Activated CD4-positive, CD25-positive, alpha-beta regulatory T cell (primary cell): ENCODE measurements around the gene MFNG.

Experiments
- DNase-seq, 4 experiments: peaks; one replicate each; lab custom pipeline; 2025; lab: John Stamatoyannopoulos, UW

Gene MFNG

DNA sequence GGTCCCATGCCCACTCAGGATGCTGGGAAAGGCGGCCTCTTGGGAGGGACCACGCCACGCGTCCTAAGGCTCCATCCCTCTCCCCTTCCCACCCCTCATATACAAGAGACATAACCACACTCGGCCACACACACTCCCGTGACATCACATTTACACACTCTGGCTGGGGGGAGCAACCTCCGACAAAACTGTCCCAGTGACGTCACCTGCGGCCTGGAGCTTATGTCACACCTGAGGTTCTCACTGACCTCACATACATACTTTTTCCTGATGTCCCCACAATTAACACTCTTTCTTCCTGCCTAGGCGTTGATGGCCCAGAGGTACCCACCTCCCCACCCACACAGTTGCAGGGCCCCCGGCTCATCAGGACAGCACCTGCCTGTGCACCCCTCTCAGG lies 60.8 kb downstream of the MFNG start:
- no peak for DNase-seq

DNA sequence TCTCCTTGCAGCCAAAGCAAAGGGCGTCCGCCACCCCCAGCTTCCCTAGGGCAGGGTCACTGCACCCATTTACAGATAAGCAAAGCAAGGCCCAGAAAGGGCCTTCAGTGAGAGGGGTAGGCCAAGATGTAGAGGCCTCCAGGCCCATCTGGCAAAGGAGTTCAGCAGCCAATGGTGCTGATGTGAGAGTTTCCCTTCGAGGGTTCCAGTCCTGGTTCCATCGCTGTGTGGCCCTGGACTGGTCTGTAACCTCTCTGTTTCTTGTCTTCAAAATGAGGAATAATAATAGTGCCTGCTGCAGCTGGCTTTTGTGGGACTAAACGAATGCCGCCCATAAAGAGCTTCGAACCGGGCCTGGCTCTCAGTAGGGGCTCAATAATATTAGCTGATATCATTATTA lies 62.9 kb downstream of the MFNG start:
- DNase-seq: no peak

DNA sequence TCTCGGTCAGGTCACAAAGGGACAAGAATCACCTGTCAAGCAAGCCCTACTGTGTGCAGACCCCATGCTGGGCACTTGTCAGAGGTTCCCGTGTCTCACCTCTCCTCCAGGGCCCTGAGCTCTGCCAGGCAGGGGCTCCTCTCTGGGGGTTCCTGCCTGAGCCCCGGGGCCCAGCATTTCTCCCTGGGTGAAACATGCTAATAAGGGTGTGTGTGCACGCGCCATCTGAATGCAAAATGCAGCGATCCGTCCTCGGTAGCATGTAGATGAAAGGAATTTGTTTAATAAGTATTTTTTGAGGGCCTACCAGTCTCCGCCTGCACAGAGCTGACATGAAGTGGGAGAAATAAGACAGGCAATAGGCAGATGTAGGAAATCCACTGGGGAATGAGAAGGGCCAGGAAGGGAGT lies 64.7 kb downstream of the MFNG start:
- DNase-seq: no peak

DNA sequence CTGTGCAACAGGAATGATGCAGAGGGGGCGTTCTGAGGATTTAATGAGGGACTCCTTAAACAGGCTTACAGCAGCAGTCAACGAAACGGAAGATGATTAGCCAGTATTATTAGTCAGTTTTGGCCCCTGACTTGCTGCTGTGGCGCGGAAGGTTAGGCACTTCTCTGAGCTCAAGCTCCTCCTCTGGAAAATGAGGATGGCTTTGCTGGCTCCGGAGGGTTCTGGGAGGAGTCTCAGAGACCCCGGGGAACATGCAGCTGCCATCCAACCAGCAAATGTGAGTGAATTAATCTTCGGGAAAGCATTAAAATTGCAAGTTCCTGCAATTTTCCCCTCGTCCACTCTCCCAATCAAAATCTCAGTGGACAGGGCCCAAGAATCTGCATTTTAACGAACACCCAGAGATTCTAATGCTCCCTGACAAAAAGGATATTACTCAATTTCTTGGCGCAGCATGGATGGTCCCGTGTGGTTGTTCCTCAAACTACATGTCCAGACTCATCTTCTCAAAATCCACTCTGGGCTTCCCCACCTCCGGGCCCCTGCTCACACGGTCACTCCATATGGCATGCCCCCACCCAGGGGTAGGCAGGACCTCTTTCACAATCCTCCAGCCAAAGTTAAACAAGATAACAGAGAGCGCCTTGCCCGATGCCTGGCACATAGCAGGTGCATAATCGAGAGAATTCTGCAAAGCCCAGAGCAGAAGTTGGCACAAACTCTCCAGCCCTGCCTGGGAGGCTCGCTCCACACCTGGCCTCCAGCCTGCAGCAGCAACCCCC lies 65.3 kb downstream of the MFNG start:
- DNase-seq: no peak

GRCh38 chr22:37419969-37420685 lies 66.1 kb downstream of the MFNG start:
- DNase-seq: no peak

DNA sequence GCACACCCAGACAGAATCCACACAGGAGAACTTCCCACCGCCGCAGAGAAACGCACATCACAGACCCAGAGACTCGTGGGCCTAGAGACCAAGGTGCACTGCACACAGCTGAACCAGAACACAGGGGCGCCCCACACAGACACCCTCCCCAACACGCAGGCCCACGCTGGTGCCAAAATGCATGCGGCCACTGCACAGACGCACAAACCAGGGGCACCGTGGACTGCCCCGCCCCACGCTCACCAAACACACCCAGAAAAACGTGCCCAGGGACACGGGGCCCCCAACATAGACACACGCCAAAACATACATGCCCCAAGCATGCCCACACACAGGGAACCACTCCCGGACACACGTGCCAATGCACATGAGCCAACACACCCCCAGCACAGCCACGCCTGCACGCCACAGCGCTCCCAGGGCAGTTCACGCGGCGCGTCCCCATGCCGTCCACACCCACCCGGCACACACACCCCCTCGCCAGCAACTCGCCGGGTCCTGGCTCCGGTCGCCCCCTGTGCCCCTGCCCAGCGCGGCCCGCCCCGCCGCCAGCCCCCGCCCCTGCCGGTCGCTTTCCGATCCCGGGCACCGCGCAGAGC lies 66.7 kb downstream of the MFNG start:
- DNase-seq: no peak
